ENCODE measurements around the gene CTPS2.

CTPS2 gene

GRCh38 chrX:16573781-16574180, 138.7 kb downstream of the CTPS2 start:
- DNase-seq (ENCODE audit: low spot score), result no peak
- Mint-ChIP-seq H3K36me3 (ENCODE audit: low read depth) (no peaks in the 10 kb centered on the region), H3K4me1 (ENCODE audit: low read depth) (no peaks in the 10 kb centered on the region), H3K4me3 (no peak overlapping the region), H3K27ac (no peak overlapping the region), H3K27me3 (ENCODE audit: low read depth) (no peaks in the 10 kb centered on the region), H3K9me3 (no peaks in the 10 kb centered on the region)

DNA sequence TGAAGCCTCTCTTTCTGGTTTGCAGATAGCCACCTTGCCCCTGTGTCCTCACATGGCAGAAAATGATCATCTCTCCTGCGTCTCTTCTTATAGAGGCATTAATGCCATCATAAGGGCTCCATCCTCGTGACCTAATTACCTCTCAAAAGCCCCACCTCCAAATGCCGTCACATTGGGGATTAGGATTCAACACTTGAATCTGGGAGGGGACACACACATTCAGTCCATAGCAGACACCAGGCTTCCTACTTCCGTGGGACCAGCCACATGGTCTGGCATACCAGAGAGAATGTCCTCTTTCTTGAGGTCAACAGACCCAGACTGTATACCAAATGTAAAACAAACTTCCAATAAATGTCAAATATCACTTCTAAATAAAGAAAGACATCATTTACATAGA, 144.8 kb downstream of the CTPS2 start:
- DNase-seq (ENCODE audit: low spot score), result no peak
- Mint-ChIP-seq H3K27ac (no peak overlapping the region), H3K9me3 (no peaks in the 10 kb centered on the region), H3K27me3 (ENCODE audit: low read depth) (no peaks in the 10 kb centered on the region), H3K4me3 (no peak overlapping the region), H3K36me3 (ENCODE audit: low read depth) (no peaks in the 10 kb centered on the region), H3K4me1 (ENCODE audit: low read depth) (no peaks in the 10 kb centered on the region)

DNA sequence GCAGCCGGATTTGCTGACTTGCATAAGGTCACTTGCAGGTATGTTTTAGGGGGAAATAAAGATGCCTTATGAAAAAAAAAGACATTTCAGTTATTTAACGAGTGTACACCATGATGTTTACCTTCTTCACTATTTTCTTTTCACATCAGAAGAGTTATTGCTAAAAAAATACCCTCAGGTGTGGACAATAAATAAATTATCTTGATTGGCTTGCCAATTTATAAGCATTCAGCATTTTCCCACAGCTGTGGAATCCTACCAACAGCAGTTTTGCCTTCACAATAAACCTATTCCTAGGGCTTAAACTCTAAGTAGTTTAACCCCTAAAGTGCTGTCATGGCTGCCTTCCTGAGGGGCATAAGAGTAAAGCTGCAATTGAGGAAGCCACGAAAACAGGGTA, 145.9 kb downstream of the CTPS2 start:
- no peak for DNase-seq (ENCODE audit: low spot score)
- Mint-ChIP-seq H3K4me3 (no peak overlapping the region), H3K4me1 (ENCODE audit: low read depth) (no peaks in the 10 kb centered on the region), H3K9me3 (no peaks in the 10 kb centered on the region), H3K27ac (no peak overlapping the region), H3K36me3 (ENCODE audit: low read depth) (no peaks in the 10 kb centered on the region), H3K27me3 (ENCODE audit: low read depth) (no peaks in the 10 kb centered on the region)

- Mint-ChIP-seq H3K4me3 (no peak overlapping the region), H3K4me1 (ENCODE audit: low read depth) (no peaks in the 10 kb centered on the region), H3K36me3 (ENCODE audit: low read depth) (no peaks in the 10 kb centered on the region), H3K9me3 (no peaks in the 10 kb centered on the region), H3K27me3 (ENCODE audit: low read depth) (no peaks in the 10 kb centered on the region), H3K27ac (no peak overlapping the region)
- no peak for DNase-seq (ENCODE audit: low spot score)
Measured at GRCh38 chrX:16560173-16560572, 152.3 kb downstream of the CTPS2 start.

DNA sequence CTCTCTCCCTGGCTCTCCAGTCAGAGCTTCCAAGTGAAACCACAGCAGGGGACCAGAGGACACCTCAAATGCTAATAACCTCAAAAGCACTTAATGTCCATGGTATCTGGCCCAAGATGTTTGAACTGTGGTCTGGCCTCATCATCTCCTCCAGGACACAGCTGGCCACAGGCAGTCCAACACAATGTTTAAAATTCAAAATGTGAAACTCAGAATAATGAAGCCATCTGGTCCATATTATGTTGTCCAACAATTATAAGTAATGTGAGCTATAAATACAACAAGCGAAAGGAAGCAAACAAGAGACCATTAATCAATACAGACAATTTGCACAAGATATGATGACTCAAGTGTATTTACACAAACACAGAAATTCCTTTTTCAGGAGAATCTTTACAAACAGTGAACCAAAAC, 153.3 kb downstream of the CTPS2 start:
- no peaks in the 10 kb centered on the region for H3K9me3 Mint-ChIP-seq
- H3K4me1 Mint-ChIP-seq (ENCODE audit: low read depth), result no peaks in the 10 kb centered on the region
- H3K4me3 Mint-ChIP-seq, result no peak overlapping the region
- DNase-seq (ENCODE audit: low spot score), result no peak
- no peaks in the 10 kb centered on the region for H3K27me3 Mint-ChIP-seq (ENCODE audit: low read depth)
- H3K27ac Mint-ChIP-seq, result no peak overlapping the region
- H3K36me3 Mint-ChIP-seq (ENCODE audit: low read depth), result no peaks in the 10 kb centered on the region

- H3K27me3 Mint-ChIP-seq (ENCODE audit: low read depth), result no peaks in the 10 kb centered on the region
Measured at GRCh38 chrX:16558489-16558888, 154.0 kb downstream of the CTPS2 start.

GRCh38 chrX:16552546-16552945, 159.9 kb downstream of the CTPS2 start:
- Mint-ChIP-seq H3K4me1 (ENCODE audit: low read depth) (no peaks in the 10 kb centered on the region), H3K36me3 (ENCODE audit: low read depth) (no peaks in the 10 kb centered on the region), H3K27ac (no peak overlapping the region), H3K9me3 (no peaks in the 10 kb centered on the region), H3K27me3 (ENCODE audit: low read depth) (no peaks in the 10 kb centered on the region), H3K4me3 (no peak overlapping the region)
- no peak for DNase-seq (ENCODE audit: low spot score)

More at GRCh38 chrX:16558489-16558888, 154.0 kb downstream of the CTPS2 start:
- Mint-ChIP-seq H3K27ac (no peak overlapping the region), H3K36me3 (ENCODE audit: low read depth) (no peaks in the 10 kb centered on the region), H3K9me3 (no peaks in the 10 kb centered on the region), H3K4me3 (no peak overlapping the region), H3K4me1 (ENCODE audit: low read depth) (no peaks in the 10 kb centered on the region)
- DNase-seq (ENCODE audit: low spot score), result no peak

GRCh38 chrX:16547644-16548043, 164.8 kb downstream of the CTPS2 start:
- Mint-ChIP-seq H3K9me3 (no peaks in the 10 kb centered on the region), H3K4me3 (no peak overlapping the region), H3K27ac (no peak overlapping the region), H3K27me3 (ENCODE audit: low read depth) (no peaks in the 10 kb centered on the region), H3K36me3 (ENCODE audit: low read depth) (no peaks in the 10 kb centered on the region), H3K4me1 (ENCODE audit: low read depth) (no peaks in the 10 kb centered on the region)
- no peak for DNase-seq (ENCODE audit: low spot score)

GRCh38 chrX:16544969-16545368, 167.5 kb downstream of the CTPS2 start:
- H3K27me3 Mint-ChIP-seq (ENCODE audit: low read depth), result no peaks in the 10 kb centered on the region
- no peaks in the 10 kb centered on the region for H3K36me3 Mint-ChIP-seq (ENCODE audit: low read depth)
- DNase-seq (ENCODE audit: low spot score), result no peak
- no peak overlapping the region for H3K27ac Mint-ChIP-seq
- H3K4me1 Mint-ChIP-seq (ENCODE audit: low read depth), result no peaks in the 10 kb centered on the region
- H3K9me3 Mint-ChIP-seq, result no peaks in the 10 kb centered on the region
- no peak overlapping the region for H3K4me3 Mint-ChIP-seq

Measured in T-helper 2 cell treated with Interferon-gamma antibody and Interleukin-4, amounts not matched to agents 5 μg/mL and 100 μg/mL, for 36 hours (primary cell).